Endothelial cell of umbilical vein (primary cell): ENCODE data around the gene AREG. TPM values are rescaled to one million over a fixed set of nuclear protein-coding genes. Genes with fewer than 3 reads are reported as not detected.

ENCODE experiments used
- BruUV-seq: library from RNA; stranded (reverse); fragments of 400-500 nt; replicated peaks from 2 replicates; lab custom pipeline; 2021; lab: Mats Ljungman, UMichigan
- CTCF ChIA-PET: fragments of 300-600, 350-600 bp; sonication (Branson Sonifier 250); formaldehyde crosslinking; loops from one replicate; lab custom pipeline; 2021; ENCODE audit warnings: antibody characterized with exemption, inconsistent platforms; lab: Charles Lee
- POLR2A ChIA-PET: fragments of 300-600, 350-600 bp; sonication (Branson Sonifier 250); formaldehyde crosslinking; loops from one replicate; lab custom pipeline; 2021; ENCODE audit warnings: antibody characterized with exemption, inconsistent platforms; lab: Charles Lee
- DNase-seq: peaks from one replicate; pipeline ENCODE4 v3.0.0-alpha.2; 2011; ENCODE audit warnings: low read depth, low spot score
- FAIRE-seq: peaks from 2 replicates; lab custom pipeline; 2011; peaks lifted over from hg19 to GRCh38; lab: Jason Lieb, UNC
- H2AFZ ChIP-seq: 2 replicates; pipeline ENCODE4 v1.6.0; 2012; ENCODE audit warnings: low read depth, low read length, control low read depth, inconsistent platforms
- H3K27ac ChIP-seq: 2 replicates; pipeline ENCODE4 v1.5.1; 2011; ENCODE audit warnings: low read depth, mild to moderate bottlenecking, control low read depth, low read length, moderate library complexity; ENCODE audit not compliant: insufficient read depth
- H3K27me3 ChIP-seq, 2 experiments: 2 replicates each; pipeline versions ENCODE4 v1.6.0 to v1.6.1; 2011; ENCODE audit warnings: low read length in 2 of 2, mixed read lengths in 1 of 2; ENCODE audit not compliant: control insufficient read depth in 2 of 2, insufficient read depth in 2 of 2
- H3K36me3 ChIP-seq, 2 experiments: 2 replicates in 1 of 2; 3 replicates in 1 of 2; pipeline ENCODE4 v1.5.1; 2011; ENCODE audit warnings: low read length in 2 of 2, mild to moderate bottlenecking in 1 of 2, moderate library complexity in 1 of 2; ENCODE audit not compliant: control insufficient read depth in 2 of 2, insufficient read depth in 2 of 2; ENCODE audit errors: extremely low read depth in 1 of 2
- H3K4me1 ChIP-seq: 3 replicates; pipeline ENCODE4 v1.5.1; 2011; ENCODE audit warnings: mild to moderate bottlenecking, low read length; ENCODE audit not compliant: control insufficient read depth, insufficient read depth; ENCODE audit errors: extremely low read depth
- H3K4me2 ChIP-seq: 2 replicates; pipeline ENCODE4 v1.6.1; 2011; ENCODE audit warnings: low read length, control low read depth, mixed read lengths; ENCODE audit not compliant: insufficient read depth
- H3K4me3 ChIP-seq, 3 experiments: fragments of 200-600 bp in 1 of 3; sonication (generic), shearing (Covaris generic) in 1 of 3; replicated peaks in 1 of 3; 2 replicates each; pipeline ENCODE4 v1.5.1; 2011 to 2016; ENCODE audit warnings: control low read depth in 3 of 3, low read length in 3 of 3, mild to moderate bottlenecking in 2 of 3, inconsistent platforms in 1 of 3, low read depth in 1 of 3, moderate library complexity in 1 of 3; ENCODE audit not compliant: insufficient read depth in 1 of 3
- H3K79me2 ChIP-seq: 2 replicates; pipeline ENCODE4 v1.6.0; 2012; ENCODE audit warnings: low read length, inconsistent platforms; ENCODE audit not compliant: control insufficient read depth, insufficient read depth
- H3K9ac ChIP-seq: replicated peaks from 2 replicates; pipeline ENCODE3; 2011; ENCODE audit warnings: low read length, control low read depth; ENCODE audit not compliant: insufficient read depth; ENCODE audit errors: extremely low read depth
- H3K9me1 ChIP-seq: replicated peaks from 3 replicates; pipeline ENCODE4 v1.6.0; 2011; ENCODE audit warnings: mild to moderate bottlenecking, low read length; ENCODE audit not compliant: control insufficient read depth, insufficient read depth; ENCODE audit errors: extremely low read depth
- H3K9me3 ChIP-seq: replicated peaks from 2 replicates; pipeline ENCODE4 v1.5.1; 2012; ENCODE audit warnings: low read length, inconsistent platforms; ENCODE audit not compliant: control insufficient read depth, insufficient read depth
- H4K20me1 ChIP-seq: replicated peaks from 2 replicates; pipeline ENCODE3; 2011; ENCODE audit warnings: mild to moderate bottlenecking, low read length; ENCODE audit not compliant: control insufficient read depth, insufficient read depth; ENCODE audit errors: extremely low read depth
- EZH2 ChIP-seq: IDR thresholded peaks from 2 replicates; pipeline ENCODE4 v1.6.1; 2012; ENCODE audit warnings: borderline replicate concordance, low read depth, mild to moderate bottlenecking, moderate library complexity, low read length, inconsistent platforms; ENCODE audit not compliant: severe bottlenecking
- FOS ChIP-seq: IDR thresholded peaks from 2 replicates; pipeline ENCODE4 v1.6.1; 2011; ENCODE audit warnings: mild to moderate bottlenecking, low read length, moderate library complexity, borderline replicate concordance; ENCODE audit not compliant: insufficient read depth
- GATA2 ChIP-seq: IDR thresholded peaks from 2 replicates; pipeline ENCODE4 v1.7.0; 2011; ENCODE audit warnings: low read depth, mild to moderate bottlenecking, moderate library complexity, mixed read lengths, low read length; ENCODE audit not compliant: insufficient read length, insufficient read depth
- MAX ChIP-seq: IDR thresholded peaks from 2 replicates; pipeline ENCODE4 v1.6.1; 2011; ENCODE audit not compliant: insufficient read depth, insufficient read length
- POLR2A ChIP-seq: IDR thresholded peaks from 2 replicates; pipeline ENCODE4 v1.6.1; 2012; ENCODE audit warnings: low read depth, mild to moderate bottlenecking, control low read depth, low read length
- POLR2AphosphoS5 ChIP-seq: IDR thresholded peaks from 2 replicates; pipeline ENCODE4 v1.6.1; 2012; ENCODE audit warnings: low read depth, mild to moderate bottlenecking, control low read depth, low read length, moderate library complexity; ENCODE audit not compliant: insufficient read depth
- dilution Hi-C: fragments of 300-500 bp; cut with MboI; formaldehyde crosslinking; loops from one replicate; pipeline ENCODE4 v1.15.0; 2019; ENCODE audit warnings: low sequenced_read_pairs; ENCODE audit not compliant: extremely low pct_ligation_motif_present
- intact Hi-C: fragments of 100-400 bp; cut with micrococcal nuclease; formaldehyde crosslinking; loops from one replicate; pipeline ENCODE4 v1.10.0; 2022
- polyA plus RNA-seq, 4 experiments: library from polyadenylated mRNA; depleted of rRNA in 3 of 4; stranded (reverse) in 3 of 4; unstranded in 1 of 4; fragments of >200 nt; gene quantifications; 2 replicates each; pipeline versions ENCODE4 v1.2.1 to v1.2.3, GENCODE V29; 2011 to 2012; ENCODE audit warnings: missing spikeins in 1 of 4
- total RNA-seq: library from RNA; stranded (reverse); gene quantifications from 2 replicates; pipeline ENCODE4 v1.2.3, GENCODE V29; 2021

Gene AREG
- total and polyA plus RNA-seq, 2 donors (not counting 3 experiments of a cell fraction or from before 2014, with no cell fraction given), result 0.17 to 0.55 TPM

- H3K27ac ChIP-seq, result no peak overlapping the region
- intact Hi-C loops (no loop called here), dilution Hi-C loops (no loop called here)
- H3K4me1 ChIP-seq, result no peaks in the 10 kb centered on the region
- no peaks in the 10 kb centered on the region for H3K79me2 ChIP-seq
- no peak overlapping the region for H3K4me3 ChIP-seq
- no peak overlapping the region for H3K4me2 ChIP-seq
- no TSS peak for BruUV-seq
- FAIRE-seq (no peak), DNase-seq (no peak)
- TF ChIP-seq MAX (no peak), GATA2 (no peak), POLR2AphosphoS5 (no peak)
- no peaks in the 10 kb centered on the region for H3K27me3 ChIP-seq
- H3K9me1 ChIP-seq, result no peaks in the 10 kb centered on the region
- no peak overlapping the region for H2AFZ ChIP-seq
- no peaks in the 10 kb centered on the region for H3K9me3 ChIP-seq
- CTCF ChIA-PET, result no interaction called here
- H3K36me3 ChIP-seq, result no peaks in the 10 kb centered on the region
- POLR2A ChIA-PET, result no interaction called here
- no peak overlapping the region for H3K9ac ChIP-seq
- H4K20me1 ChIP-seq, result no peaks in the 10 kb centered on the region
Measured at GRCh38 chr4:74439952-74440351, 5.0 kb upstream of the AREG start.

- Histone ChIP-seq H3K4me2 (no peak overlapping the region), H3K27ac (no peak overlapping the region), H4K20me1 (no peaks in the 10 kb centered on the region), H3K36me3 (no peaks in the 10 kb centered on the region), H3K4me3 (no peak overlapping the region), H3K9me1 (no peaks in the 10 kb centered on the region), H3K27me3 (no peaks in the 10 kb centered on the region), H3K9me3 (no peaks in the 10 kb centered on the region), H3K4me1 (no peaks in the 10 kb centered on the region), H3K9ac (no peak overlapping the region), H2AFZ (no peak overlapping the region), H3K79me2 (no peaks in the 10 kb centered on the region)
- no TSS peak for BruUV-seq
- dilution Hi-C loops (no loop called here), intact Hi-C loops (no loop called here)
- ChIA-PET POLR2A (no interaction called here), CTCF (no interaction called here)
- no peak for DNase-seq
- TF ChIP-seq POLR2A, result no peak
- no peak for TF ChIP-seq FOS
- no peak for TF ChIP-seq GATA2
- no peak for TF ChIP-seq EZH2
- FAIRE-seq, result no peak
Measured at GRCh38 chr4:74440356-74440755, 4.6 kb upstream of the AREG start.
